ENCODE data around the gene CRYZL1.

GRCh38 chr21:33568448-33568847 is 73.1 kb downstream of the CRYZL1 start:
- TF ChIP-seq POLR2A (IDR thresholded peaks at IDR 0.05) (no peak), CTCF (IDR thresholded peaks at IDR 0.05) (no peak)

All from testis (tissue), 2 donors.